Left cardiac atrium (tissue), 4 donors: Measurements from ENCODE around the gene SLC24A4. TPM values are rescaled to one million over a fixed set of nuclear protein-coding genes. Genes with fewer than 3 reads are reported as not detected.
A peak's percentile ranks its signal among the peaks of the same experiment; 100 is the strongest.

Experiments used
- ATAC-seq, 2 donors: fragments of 200-7000 bp; cut with Tn5 transposase; one replicate each; pipeline ENCODE4 v1.9.1; 2020; ENCODE audit warnings: mild to moderate bottlenecking in 2 of 2, moderate library complexity in 2 of 2
- DNase-seq: peaks from one replicate; pipeline ENCODE4 v3.0.0-alpha.2; 2020
- intact Hi-C, 2 donors: fragments of 100-400 bp; cut with DNase I; formaldehyde crosslinking; loops; one replicate each; pipeline versions ENCODE4 v1.14.1 to v1.15.1; 2022 to 2023
- total RNA-seq, 2 donors: library from RNA; stranded (reverse); fragmentation: NEBNext Ultra II Directional; extraction: Animal tissue kit (Norgen Biotek cat#: 25700); gene quantifications; one replicate each; pipeline ENCODE4 v1.2.1, GENCODE V29; 2021
- donor health status: DM: no; HTN: yes; CAD: no.
- donor health status: DM: no; HTN: yes; CAD: no; lungs with severe emphysema.
- donor health status: DM: yes; HTN: yes; CAD: no.
- donor health status: Dilated cardiomyopathy.

The SLC24A4 gene
- total RNA-seq, 2 donors from 2014 or later: 0.26 to 0.53 TPM

- ATAC-seq (peak; percentile 15 to 44), DNase-seq (no peak)
- intact Hi-C loops: no loop called here
These were observed 138.1 kb downstream of the SLC24A4 start for GRCh38 chr14:92460916-92461579.

- no peak for DNase-seq
- ATAC-seq: no peak
- intact Hi-C loops: no loop called here
These were observed 138.9 kb downstream of the SLC24A4 start for GRCh38 chr14:92461891-92462290.

- intact Hi-C loops: no loop called here
- ATAC-seq (no peak), DNase-seq (no peak)
These were observed 139.6 kb downstream of the SLC24A4 start for GRCh38 chr14:92462568-92462967.

- ATAC-seq (no peak), DNase-seq (no peak)
- intact Hi-C loops: no loop called here
These were observed 140.2 kb downstream of the SLC24A4 start for GRCh38 chr14:92463141-92463540.

- ATAC-seq: no peak
- intact Hi-C loops: no loop called here
These were observed 141.2 kb downstream of the SLC24A4 start for GRCh38 chr14:92464156-92464555.

GRCh38 chr14:92464716-92465115 is 141.8 kb downstream of the SLC24A4 start:
- intact Hi-C loops: no loop called here
- no peak for DNase-seq
- ATAC-seq: no peak

More at GRCh38 chr14:92464156-92464555, 141.2 kb downstream of the SLC24A4 start:
- DNase-seq: no peak

GRCh38 chr14:92465353-92466055 is 142.5 kb downstream of the SLC24A4 start:
- ATAC-seq (peak in 1 of 2 donors; percentile 23), DNase-seq (no peak)
- intact Hi-C loops: no loop called here

GRCh38 chr14:92466059-92466458 is 143.1 kb downstream of the SLC24A4 start:
- DNase-seq (no peak), ATAC-seq (peak in 1 of 2 donors; percentile 71)
- intact Hi-C loops: no loop called here

- DNase-seq (no peak), ATAC-seq (no peak)
- intact Hi-C loops: no loop called here
These were observed 146.6 kb downstream of the SLC24A4 start for GRCh38 chr14:92469515-92469914.

GRCh38 chr14:92470215-92470614 is 147.2 kb downstream of the SLC24A4 start:
- no peak for ATAC-seq

GRCh38 chr14:92470811-92471210 is 147.8 kb downstream of the SLC24A4 start:
- intact Hi-C loops: no loop called here
- ATAC-seq: no peak
- no peak for DNase-seq

More at GRCh38 chr14:92470215-92470614, 147.2 kb downstream of the SLC24A4 start:
- no peak for DNase-seq
- intact Hi-C loops: no loop called here

- intact Hi-C loops: no loop called here
- no peak for DNase-seq
- ATAC-seq: peak in 1 of 2 donors; percentile 22
These were observed 149.0 kb downstream of the SLC24A4 start for GRCh38 chr14:92471919-92472318.

- peak in 1 of 2 donors; percentile 57 for ATAC-seq
- intact Hi-C loops: no loop called here
- no peak for DNase-seq
These were observed 149.9 kb downstream of the SLC24A4 start for GRCh38 chr14:92472860-92473259.

- ATAC-seq (peak in 1 of 2 donors; percentile 44), DNase-seq (no peak)
These were observed 150.4 kb downstream of the SLC24A4 start for GRCh38 chr14:92473261-92473968.

GRCh38 chr14:92473969-92474535 is 151.1 kb downstream of the SLC24A4 start:
- DNase-seq: no peak
- intact Hi-C loops: no loop called here
- ATAC-seq: no peak

More at GRCh38 chr14:92473261-92473968, 150.4 kb downstream of the SLC24A4 start:
- intact Hi-C loops: no loop called here

- DNase-seq (no peak), ATAC-seq (no peak)
- intact Hi-C loops: no loop called here
These were observed 152.1 kb downstream of the SLC24A4 start for GRCh38 chr14:92475037-92475436.

GRCh38 chr14:92475451-92476187 is 152.7 kb downstream of the SLC24A4 start:
- DNase-seq (peak; percentile 68), ATAC-seq (peak; percentile 63 to 73)
- intact Hi-C loops: no loop called here

GRCh38 chr14:92480856-92481255 is 157.9 kb downstream of the SLC24A4 start:
- ATAC-seq (no peak), DNase-seq (no peak)
- intact Hi-C loops: no loop called here

GRCh38 chr14:92481386-92481785 is 158.4 kb downstream of the SLC24A4 start:
- ATAC-seq: no peak
- DNase-seq: no peak

More at GRCh38 chr14:92481386-92481785, 158.4 kb downstream of the SLC24A4 start:
- intact Hi-C loops: no loop called here
